HCT116 (cell line): Measurements from ENCODE around the gene SVEP1.

ENCODE experiments used
- ATF3 ChIP-seq: IDR thresholded peaks from 2 replicates; pipeline ENCODE4 v1.6.1; 2012
- EZH2 ChIP-seq: fragments of 200-600 bp; sonication (generic); IDR thresholded peaks from 2 replicates; pipeline ENCODE4 v1.6.1; 2017; ENCODE audit warnings: antibody characterized with exemption, mixed run types
- EZH2phosphoT487 ChIP-seq: fragments of 200-600 bp; IDR thresholded peaks from 2 replicates; pipeline ENCODE4 v1.6.1; 2018; ENCODE audit warnings: antibody characterized with exemption, borderline replicate concordance
- POLR2A ChIP-seq: IDR thresholded peaks from 2 replicates; pipeline ENCODE4 v1.7.0; 2011; ENCODE audit warnings: borderline replicate concordance; ENCODE audit not compliant: insufficient read depth, insufficient read length; ENCODE audit errors: extremely low read depth
- SP1 ChIP-seq: IDR thresholded peaks from 2 replicates; pipeline ENCODE4 v1.6.1; 2012; ENCODE audit warnings: low read depth
- ZNF274 ChIP-seq: fragments of 200-500 bp; sonication (Bioruptor generic); IDR thresholded peaks from 2 replicates; pipeline ENCODE4 v1.6.1; 2014; ENCODE audit warnings: mild to moderate bottlenecking, low read depth, low read length, inconsistent platforms
- TF ChIP-seq, protein P1 (sequence below), 3 experiments: fragments of 200-600 bp in 1 of 3; sonication (generic) in 1 of 3; IDR thresholded peaks in 2 of 3; conservative IDR thresholded peaks in 1 of 3; 2 replicates each; pipeline ENCODE4 v1.5.1; 2012 to 2017; ENCODE audit warnings: low read depth in 2 of 3, low read length in 2 of 3, antibody characterized with exemption in 1 of 3, borderline replicate concordance in 1 of 3, control low read depth in 1 of 3, mild to moderate bottlenecking in 1 of 3, mixed read lengths in 1 of 3, mixed run types in 1 of 3, moderate library complexity in 1 of 3; ENCODE audit not compliant: insufficient read depth in 1 of 3
- TF ChIP-seq, protein P2 (sequence below): IDR thresholded peaks from 2 replicates; pipeline ENCODE4 v1.6.1; 2012; ENCODE audit warnings: low read depth

DNA sequence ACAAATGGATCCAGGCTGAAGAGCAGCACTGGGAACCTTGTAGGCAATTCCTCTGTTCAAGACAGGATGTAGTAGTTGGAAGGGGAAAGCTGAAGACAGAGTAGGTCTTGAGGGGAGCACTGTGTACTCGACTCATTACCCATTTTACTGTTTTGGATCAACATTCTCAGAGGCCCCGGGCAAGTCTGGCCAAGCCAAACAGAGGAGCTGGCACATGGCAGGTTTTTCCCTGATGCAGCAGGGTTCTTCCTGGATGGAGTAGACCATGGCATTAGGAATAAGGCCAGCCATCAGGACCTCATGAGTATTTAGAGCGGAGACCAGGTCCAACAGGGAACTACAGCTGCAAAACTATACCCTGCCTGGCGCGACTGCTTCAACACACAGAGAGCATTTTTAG lies 4.4 kb downstream of the SVEP1 start:
- TF ChIP-seq POLR2A (no peak), EZH2 (no peak), ATF3 (no peak), SP1 (no peak), ZNF274 (no peak), EZH2phosphoT487 (no peak)
- TF ChIP-seq, protein P1, sequence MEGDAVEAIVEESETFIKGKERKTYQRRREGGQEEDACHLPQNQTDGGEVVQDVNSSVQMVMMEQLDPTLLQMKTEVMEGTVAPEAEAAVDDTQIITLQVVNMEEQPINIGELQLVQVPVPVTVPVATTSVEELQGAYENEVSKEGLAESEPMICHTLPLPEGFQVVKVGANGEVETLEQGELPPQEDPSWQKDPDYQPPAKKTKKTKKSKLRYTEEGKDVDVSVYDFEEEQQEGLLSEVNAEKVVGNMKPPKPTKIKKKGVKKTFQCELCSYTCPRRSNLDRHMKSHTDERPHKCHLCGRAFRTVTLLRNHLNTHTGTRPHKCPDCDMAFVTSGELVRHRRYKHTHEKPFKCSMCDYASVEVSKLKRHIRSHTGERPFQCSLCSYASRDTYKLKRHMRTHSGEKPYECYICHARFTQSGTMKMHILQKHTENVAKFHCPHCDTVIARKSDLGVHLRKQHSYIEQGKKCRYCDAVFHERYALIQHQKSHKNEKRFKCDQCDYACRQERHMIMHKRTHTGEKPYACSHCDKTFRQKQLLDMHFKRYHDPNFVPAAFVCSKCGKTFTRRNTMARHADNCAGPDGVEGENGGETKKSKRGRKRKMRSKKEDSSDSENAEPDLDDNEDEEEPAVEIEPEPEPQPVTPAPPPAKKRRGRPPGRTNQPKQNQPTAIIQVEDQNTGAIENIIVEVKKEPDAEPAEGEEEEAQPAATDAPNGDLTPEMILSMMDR (IDR thresholded peaks at IDR 0.05 in 2 of 3, conservative IDR thresholded peaks at IDR 0.05 in 1 of 3; ENCODE audit: borderline replicate concordance in 1 of 3, insufficient read depth in 1 of 3, low read depth in 2 of 3, low read length in 2 of 3), result no peak
- TF ChIP-seq, protein P2, sequence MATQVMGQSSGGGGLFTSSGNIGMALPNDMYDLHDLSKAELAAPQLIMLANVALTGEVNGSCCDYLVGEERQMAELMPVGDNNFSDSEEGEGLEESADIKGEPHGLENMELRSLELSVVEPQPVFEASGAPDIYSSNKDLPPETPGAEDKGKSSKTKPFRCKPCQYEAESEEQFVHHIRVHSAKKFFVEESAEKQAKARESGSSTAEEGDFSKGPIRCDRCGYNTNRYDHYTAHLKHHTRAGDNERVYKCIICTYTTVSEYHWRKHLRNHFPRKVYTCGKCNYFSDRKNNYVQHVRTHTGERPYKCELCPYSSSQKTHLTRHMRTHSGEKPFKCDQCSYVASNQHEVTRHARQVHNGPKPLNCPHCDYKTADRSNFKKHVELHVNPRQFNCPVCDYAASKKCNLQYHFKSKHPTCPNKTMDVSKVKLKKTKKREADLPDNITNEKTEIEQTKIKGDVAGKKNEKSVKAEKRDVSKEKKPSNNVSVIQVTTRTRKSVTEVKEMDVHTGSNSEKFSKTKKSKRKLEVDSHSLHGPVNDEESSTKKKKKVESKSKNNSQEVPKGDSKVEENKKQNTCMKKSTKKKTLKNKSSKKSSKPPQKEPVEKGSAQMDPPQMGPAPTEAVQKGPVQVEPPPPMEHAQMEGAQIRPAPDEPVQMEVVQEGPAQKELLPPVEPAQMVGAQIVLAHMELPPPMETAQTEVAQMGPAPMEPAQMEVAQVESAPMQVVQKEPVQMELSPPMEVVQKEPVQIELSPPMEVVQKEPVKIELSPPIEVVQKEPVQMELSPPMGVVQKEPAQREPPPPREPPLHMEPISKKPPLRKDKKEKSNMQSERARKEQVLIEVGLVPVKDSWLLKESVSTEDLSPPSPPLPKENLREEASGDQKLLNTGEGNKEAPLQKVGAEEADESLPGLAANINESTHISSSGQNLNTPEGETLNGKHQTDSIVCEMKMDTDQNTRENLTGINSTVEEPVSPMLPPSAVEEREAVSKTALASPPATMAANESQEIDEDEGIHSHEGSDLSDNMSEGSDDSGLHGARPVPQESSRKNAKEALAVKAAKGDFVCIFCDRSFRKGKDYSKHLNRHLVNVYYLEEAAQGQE, result no peak
